Brain microvascular endothelial cell (primary cell): ENCODE results near the gene RCAN2.

Experiments
- DNase-seq: peaks from one replicate; pipeline ENCODE4 v3.0.0-alpha.2; 2020
- H3K27ac ChIP-seq: fragments of 250-450 bp; sonication (Bioruptor Pico); 2 replicates; pipeline ENCODE4 v1.5.1; 2020; ENCODE audit warnings: mild to moderate bottlenecking, moderate library complexity
- H3K27me3 ChIP-seq: fragments of 250-450 bp; sonication (Bioruptor Pico); replicated peaks from 2 replicates; pipeline ENCODE4 v1.5.1; 2020; ENCODE audit warnings: mild to moderate bottlenecking
- H3K36me3 ChIP-seq: fragments of 250-450 bp; sonication (Bioruptor Pico); replicated peaks from 2 replicates; pipeline ENCODE4 v1.5.1; 2020; ENCODE audit warnings: mild to moderate bottlenecking
- H3K4me3 ChIP-seq: 2 replicates; pipeline ENCODE4 v1.5.1; 2011; ENCODE audit warnings: low read depth, mild to moderate bottlenecking, control low read depth, low read length, moderate library complexity
- in situ Hi-C: cut with HindIII; loops from 2 replicates; pipeline ENCODE4 v1.10.0; 2017; ENCODE audit warnings: low sequenced_read_pairs, low pct_ligation_motif_present
- TF ChIP-seq, protein P1 (sequence below): IDR thresholded peaks from 2 replicates; pipeline ENCODE4 v1.5.1; 2011; ENCODE audit warnings: low read depth, mild to moderate bottlenecking, moderate library complexity, low read length, control low read depth, inconsistent platforms; ENCODE audit errors: missing control alignments

Gene RCAN2

DNA sequence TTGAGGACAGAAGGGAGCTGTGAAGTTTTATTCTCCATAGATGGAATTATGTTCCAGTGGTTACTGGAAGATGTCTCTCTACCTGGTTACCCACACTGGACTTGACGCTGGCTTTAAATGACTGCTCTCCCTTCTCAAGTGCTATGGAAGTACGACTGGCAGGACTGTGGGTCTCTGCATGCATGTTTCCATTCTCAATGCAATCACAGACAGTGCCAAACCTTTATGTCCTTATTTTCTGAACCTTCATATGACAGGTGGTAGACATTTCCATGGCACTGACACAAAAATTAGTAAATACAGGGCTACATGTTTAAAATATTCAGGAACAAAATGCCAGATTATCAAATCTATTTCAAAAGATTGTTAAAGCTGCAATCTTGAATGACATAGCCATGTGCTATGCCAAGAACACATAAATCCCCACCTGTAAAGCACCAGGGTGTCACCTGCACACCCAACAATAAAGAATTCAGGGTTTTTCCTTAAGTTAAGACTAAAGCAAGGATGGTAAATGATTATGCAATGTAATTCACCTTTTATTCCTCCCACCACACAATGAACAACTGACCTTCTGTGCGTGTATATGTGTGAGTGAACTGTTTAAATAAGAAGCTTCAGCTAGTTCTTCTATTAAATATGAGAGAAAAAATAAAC lies 167.2 kb downstream of the RCAN2 start:
- no peaks in the 10 kb centered on the region for H3K36me3 ChIP-seq
- TF ChIP-seq, protein P1, sequence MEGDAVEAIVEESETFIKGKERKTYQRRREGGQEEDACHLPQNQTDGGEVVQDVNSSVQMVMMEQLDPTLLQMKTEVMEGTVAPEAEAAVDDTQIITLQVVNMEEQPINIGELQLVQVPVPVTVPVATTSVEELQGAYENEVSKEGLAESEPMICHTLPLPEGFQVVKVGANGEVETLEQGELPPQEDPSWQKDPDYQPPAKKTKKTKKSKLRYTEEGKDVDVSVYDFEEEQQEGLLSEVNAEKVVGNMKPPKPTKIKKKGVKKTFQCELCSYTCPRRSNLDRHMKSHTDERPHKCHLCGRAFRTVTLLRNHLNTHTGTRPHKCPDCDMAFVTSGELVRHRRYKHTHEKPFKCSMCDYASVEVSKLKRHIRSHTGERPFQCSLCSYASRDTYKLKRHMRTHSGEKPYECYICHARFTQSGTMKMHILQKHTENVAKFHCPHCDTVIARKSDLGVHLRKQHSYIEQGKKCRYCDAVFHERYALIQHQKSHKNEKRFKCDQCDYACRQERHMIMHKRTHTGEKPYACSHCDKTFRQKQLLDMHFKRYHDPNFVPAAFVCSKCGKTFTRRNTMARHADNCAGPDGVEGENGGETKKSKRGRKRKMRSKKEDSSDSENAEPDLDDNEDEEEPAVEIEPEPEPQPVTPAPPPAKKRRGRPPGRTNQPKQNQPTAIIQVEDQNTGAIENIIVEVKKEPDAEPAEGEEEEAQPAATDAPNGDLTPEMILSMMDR = no peak
- in situ Hi-C loops = no loop called here
- DNase-seq = no peak
- H3K4me3 ChIP-seq = no peak overlapping the region
- H3K27me3 ChIP-seq = no peaks in the 10 kb centered on the region
- no peak overlapping the region for H3K27ac ChIP-seq

DNA sequence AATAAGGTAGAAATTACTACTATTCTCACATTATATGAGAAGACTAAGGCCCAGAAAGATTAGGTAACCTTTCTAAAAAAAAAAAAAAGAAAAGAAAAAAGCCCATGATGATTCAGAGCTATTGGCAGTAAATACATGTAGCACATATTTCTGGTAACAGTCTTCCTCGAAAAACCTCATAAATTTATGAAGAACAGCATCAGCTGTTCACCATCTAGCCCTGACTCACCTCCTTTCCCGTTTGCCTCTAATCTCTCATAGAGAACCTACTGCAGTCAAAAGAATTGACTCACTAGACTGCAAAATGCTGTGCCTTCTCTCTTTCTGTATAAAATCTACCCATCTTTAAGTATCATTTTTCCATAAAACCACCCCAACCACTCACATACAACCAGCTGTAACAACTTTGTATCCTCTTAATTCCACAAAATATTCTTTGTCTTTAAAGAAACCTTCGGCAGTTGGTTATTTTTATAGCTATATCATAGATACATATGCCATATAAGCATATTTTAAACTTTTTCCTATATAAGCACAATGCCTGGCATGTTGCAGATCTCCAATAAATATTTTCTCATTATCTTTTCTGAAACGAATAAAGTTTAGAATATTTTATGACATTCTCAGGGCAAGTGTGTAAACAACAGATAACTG lies 167.8 kb downstream of the RCAN2 start:
- in situ Hi-C loops = no loop called here
- H3K4me3 ChIP-seq = no peak overlapping the region
- TF ChIP-seq, protein P1 = no peak
- H3K27ac ChIP-seq = no peak overlapping the region
- DNase-seq = peak; percentile 48
- no peaks in the 10 kb centered on the region for H3K27me3 ChIP-seq
- H3K36me3 ChIP-seq = no peaks in the 10 kb centered on the region

DNA sequence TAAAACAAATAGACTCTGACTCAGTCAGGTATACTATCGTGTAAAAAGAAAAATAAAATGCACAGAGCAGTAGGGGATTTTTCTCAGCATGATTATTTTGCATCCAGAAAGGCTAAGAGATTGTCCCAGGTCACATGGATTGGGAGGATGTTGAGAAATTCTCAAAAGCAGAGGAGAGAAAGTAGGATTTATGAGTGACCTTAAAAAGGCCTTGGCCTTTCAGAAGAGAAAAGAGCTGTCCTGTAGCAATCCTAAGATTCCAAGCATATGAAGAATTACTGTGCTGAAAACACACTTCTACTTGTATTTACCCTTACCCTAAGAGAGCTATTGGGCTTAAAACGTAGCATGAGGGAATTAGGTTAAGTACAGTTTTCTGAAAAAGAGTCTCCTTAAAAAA lies 170.7 kb downstream of the RCAN2 start:
- no peak for DNase-seq
- in situ Hi-C loops = no loop called here
- TF ChIP-seq, protein P1 = no peak
- Histone ChIP-seq H3K4me3 (no peak overlapping the region), H3K27me3 (no peaks in the 10 kb centered on the region), H3K27ac (no peak overlapping the region), H3K36me3 (no peaks in the 10 kb centered on the region)

DNA sequence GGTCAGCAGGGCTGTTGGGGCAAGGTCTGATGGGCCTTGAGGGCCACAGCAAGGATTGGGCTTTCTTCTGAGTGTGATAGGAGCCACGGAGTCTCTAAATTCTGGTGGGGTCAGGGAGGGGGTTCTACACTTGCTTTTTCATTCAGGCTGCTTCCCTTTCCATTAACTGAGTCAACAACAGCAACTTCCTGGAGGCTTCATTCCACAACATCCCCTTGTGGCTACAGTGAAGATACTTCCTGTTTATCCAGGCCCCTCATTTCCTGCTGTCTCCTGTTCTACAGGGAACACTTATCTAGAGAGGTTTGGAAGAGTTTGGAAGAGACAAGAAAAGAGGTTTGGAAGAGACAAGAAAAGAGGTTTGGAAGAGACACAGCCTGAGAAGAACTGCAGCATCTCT lies 175.7 kb downstream of the RCAN2 start:
- no peaks in the 10 kb centered on the region for H3K36me3 ChIP-seq
- no peak for DNase-seq
- H3K27me3 ChIP-seq = no peaks in the 10 kb centered on the region
- TF ChIP-seq, protein P1 = no peak
- in situ Hi-C loops = no loop called here
- H3K27ac ChIP-seq = no peak overlapping the region
- no peak overlapping the region for H3K4me3 ChIP-seq

DNA sequence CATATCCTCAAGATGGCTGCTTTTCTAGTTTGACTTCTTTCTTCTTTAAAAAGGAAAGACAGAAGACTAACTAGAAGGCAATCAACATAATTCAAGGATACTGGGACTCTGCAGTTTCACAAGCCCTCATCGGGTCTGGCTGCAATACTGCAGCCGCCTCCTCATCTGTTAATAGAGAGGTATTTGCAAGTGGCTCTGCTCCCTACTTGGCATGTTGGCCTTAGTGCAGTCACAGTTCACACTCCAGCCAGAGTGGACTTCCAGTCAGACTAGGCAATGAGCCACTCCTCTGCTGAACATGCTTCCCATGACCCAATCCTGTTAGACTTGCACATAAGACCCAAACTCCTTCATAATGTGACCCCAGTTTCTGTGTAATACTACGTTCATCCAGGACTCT lies 178.6 kb downstream of the RCAN2 start:
- no peak overlapping the region for H3K27ac ChIP-seq
- TF ChIP-seq, protein P1 = no peak
- no peak for DNase-seq
- H3K4me3 ChIP-seq = no peak overlapping the region
- H3K36me3 ChIP-seq = no peaks in the 10 kb centered on the region
- no peaks in the 10 kb centered on the region for H3K27me3 ChIP-seq
- in situ Hi-C loops = no loop called here
